HG02885 (cell line): ENCODE results near the gene TMEM115.
A peak's percentile ranks its signal among the peaks of the same experiment; 100 is the strongest.

Experiments
- ATAC-seq: cut with Tn5 transposase; IDR thresholded peaks from one replicate; pipeline ENCODE4 v1.9.1; 2021; ENCODE audit warnings: mild to moderate bottlenecking; ENCODE audit not compliant: unreplicated experiment, poor library complexity

The TMEM115 gene

DNA sequence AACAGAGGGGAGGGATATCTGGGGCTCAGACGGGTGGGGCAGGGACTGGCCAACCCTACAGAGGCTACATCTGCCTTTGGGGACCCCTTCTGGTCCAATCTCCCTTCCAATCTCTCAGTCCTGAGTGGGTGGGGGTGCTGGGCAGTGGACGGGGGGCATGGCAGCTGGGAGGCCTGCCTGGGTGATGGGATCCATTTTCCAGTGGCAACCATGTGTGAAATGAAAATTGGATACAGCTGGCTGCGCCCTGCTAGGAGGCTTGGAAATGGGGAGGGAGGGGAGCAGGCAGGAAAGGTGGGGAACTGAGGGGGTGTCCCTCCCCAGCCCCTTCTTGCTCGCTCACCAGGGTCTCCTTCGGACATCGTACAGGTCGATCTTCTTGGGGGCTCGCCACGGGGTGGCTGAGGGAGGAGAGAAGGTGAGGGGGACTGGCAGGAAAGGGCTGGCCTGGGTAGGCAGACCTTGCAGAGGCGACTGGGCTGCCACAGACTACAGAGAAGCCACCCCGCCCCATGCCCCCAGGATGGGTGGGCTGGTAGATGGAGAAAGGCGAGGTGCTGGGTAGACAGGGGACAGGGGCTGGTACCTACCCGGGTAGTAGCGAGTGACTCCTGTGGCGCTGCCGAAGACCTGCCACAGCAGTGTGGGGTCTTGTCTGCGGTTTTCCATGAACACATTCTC, 21.2 kb upstream of the TMEM115 start:
- no peak for ATAC-seq

DNA sequence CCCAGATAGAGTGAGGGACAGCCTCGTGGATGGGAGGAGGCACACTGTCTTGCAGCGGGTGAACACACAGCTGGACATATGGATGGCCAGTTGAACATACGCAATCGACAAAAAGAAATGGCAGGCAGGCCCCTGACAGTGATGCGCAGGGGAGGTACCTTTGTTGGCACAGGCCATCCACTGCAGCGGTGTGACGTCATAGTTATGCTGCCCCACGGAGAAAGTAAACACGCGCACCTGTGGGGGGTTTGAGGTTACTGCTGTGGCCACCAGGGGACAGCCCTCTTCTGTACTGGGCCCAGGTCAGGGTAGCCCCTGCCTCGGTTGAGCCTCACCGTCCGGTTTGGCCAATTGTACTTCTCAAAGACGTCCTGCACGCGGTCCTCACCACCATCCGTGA, 19.4 kb upstream of the TMEM115 start:
- ATAC-seq = no peak

DNA sequence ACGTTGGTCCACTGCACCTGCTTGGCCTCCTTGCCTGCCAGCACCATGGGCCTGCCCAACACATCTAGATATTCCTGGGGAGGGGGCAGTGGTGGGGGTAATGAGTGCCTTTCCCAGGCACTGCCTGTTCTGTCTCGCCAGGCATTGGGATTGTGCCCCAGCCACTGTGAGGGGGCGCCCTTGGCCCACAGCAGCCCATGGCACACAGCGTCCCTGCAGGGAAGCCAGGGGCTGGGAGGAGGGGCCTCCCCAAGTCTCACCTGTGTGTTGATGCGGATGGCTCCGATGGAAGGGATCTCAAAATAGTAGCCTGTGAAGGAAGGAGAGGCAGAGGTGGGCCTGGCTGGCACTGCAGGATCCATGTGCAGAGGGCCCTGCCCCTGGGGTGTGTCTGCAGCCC, 18.7 kb upstream of the TMEM115 start:
- no peak for ATAC-seq

DNA sequence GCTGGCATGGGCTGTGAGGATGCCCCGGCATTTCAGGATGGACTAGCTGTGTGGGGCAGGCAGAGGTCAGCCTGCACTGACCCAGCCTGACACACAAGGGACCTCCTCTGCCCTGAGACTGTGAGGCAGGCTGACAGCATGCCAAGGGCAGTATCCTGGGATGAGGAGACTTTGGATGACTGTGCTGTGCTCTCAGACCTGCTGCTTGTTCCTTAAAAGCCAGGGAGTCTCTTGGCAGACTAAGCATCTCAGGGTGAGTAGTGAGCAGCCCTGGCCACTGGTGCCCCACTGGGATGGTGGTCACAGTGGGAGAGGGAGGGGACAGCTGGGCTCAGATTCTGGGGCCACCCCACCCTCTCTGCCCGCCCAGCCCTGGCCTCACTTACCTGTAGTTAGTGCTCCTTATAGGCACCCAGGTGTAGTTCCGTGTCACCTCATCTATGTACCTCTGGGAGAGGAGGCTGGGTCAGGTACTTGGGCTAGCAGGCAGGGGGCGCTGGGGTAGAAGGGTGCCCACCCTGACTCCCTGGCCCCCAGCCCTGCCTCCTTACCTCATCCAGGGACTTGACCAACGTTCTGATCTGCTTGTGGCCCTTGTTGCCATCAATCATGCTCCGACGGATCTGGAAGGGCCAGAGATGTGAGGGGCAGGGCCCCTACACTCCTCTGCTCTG, 16.1 kb upstream of the TMEM115 start:
- no peak for ATAC-seq

DNA sequence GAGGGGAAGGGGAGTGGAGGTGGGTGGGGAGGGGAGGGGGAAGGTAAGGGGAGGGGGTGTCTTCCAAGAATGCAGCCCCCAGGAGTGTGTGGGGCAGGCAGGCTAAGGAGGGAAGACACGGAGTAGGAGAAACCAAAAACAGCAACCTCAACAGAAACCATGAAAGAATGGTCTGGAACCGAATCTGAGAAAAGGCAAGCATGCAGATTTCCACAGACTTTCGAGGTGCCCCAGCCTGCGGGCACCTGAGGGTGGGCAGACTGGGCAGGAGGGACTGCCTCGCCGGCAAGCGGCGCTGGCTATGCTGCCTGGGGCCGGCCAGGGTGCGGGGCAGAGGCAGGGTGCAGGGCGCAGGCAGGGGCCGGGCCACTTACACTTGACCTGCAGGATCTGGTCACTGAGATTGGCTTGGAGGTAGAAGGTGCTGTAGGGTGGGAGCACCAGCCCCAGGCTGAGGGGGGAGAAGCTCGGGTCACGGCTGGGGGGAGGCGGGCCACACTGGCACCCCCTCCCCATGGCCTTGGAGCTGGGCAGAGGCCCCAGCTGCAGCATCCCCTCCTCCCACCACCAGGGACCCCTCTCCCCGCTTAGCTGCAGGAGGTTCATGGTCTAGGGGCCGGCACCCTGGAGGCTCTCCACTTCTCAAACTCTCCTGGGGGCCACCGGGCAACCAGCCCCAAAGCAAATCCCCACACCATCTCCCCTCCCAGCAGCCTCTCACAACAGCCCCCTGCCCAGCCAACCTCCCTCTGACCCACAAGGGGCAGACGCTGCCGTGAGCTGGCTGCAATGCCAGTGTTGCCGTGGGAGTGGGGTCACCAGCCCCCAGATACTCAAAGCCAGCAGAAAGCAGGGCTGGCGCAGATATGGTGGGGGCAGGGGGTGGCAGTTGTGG, 15.3 kb upstream of the TMEM115 start:
- ATAC-seq = no peak

DNA sequence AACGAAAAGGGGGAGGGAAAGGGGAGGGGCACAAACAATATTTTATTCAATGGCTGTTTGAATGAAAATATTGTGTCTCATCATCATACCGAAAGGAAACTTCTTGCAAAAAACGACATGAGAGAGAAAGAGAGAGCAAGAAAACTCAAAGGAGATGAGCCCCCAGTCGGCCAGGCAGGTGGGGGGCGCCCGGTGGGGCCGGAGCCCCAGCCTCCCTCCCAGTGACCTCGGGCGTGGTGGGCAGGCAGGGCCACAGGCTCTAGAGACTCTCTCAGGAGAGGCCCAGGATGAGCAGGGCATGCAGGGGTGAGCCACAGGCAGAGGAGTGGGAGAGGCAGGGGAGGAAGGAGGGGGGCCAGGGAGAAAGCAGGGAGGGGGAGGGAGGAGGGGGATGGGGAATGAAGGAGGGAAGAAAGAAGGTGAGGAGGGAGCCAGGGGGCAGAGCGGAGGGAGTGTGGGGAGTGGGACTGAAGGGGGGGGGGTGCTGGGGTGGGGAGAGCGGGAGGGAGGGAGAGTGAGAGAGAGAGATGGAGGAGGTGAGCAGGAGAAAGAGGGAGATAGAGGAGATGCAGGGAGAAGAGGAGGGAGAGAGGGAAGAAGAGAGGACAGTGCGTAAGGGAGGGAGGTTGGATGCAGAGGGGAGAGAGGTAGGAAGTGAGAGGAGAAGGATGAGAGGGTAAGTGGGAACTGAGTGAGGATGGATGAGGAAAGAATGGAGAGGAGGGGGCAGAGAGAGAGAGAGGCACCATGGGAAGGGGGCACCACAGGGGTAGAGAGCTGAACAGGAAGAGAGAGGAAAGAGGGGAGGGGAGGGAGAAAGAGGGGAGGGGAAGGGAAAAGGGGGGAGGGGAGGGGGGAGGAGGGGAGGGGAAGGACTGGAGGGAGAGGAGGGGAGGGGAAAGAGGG, 14.1 kb upstream of the TMEM115 start:
- ATAC-seq = no peak

DNA sequence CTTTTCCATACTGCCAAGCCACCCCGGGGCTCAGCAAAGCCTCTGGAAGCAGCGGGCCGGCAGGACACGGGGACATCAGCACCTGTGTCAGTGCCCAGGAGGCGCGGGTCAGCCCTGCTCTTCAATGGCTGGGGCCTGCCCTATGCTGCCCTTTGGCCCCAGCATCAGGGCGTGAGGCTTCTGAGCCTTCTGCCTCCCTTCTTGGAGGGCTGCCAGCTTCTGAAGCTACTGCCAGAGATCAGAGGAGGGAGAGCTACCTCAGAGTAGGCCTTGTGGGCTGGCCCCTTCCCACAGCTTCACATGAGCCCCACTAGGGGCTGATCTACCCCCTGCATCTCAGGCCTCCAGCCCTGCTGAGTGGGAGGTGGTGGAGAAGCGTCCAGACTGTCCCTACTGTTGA, 13.0 kb upstream of the TMEM115 start:
- no peak for ATAC-seq

DNA sequence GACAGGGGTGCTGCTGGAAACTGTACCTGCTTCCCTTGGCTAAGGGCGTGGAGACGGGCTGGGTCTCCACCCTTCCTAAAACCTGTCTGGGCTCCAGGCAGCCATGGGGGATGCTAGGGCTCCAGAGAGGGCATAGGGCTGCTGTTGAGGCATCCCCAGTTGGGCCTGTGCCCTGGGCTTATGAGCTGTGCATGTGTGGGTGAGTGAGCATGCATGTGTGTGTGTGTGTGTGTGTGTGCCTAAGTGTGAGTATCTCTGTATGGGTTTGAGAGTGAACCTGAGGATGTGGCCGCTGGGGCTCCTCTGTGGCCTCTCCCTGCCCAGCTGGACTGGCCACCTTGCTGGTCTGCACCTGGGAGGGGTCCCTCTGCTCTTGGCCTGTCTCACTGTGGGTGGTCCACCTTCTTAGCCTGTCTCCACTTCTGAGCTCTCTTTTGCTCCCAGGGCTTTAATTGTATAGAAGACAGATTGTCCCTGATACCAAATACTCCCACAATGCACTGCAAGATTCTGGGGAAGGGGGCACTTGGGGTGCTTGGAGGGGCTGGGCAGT, 11.9 kb upstream of the TMEM115 start:
- ATAC-seq = no peak

DNA sequence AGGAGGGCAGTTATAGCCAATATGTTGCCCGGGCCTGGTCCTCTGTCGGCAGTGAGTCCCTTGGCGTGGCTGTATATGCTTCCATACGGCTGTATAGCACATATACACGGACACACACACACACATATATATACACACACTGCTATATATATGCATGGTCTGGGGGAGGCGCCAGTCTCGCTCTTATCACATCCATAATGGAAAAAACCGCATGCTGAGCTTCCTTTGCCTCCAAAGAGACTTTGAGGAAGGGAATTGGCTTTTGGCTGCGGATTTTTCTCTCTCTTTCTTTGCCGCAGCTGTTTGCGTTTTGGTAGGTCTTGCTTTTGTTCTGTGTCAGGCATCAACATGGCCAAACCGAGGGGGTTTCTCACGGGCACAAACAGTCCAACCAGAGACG, 11.3 kb upstream of the TMEM115 start:
- no peak for ATAC-seq

DNA sequence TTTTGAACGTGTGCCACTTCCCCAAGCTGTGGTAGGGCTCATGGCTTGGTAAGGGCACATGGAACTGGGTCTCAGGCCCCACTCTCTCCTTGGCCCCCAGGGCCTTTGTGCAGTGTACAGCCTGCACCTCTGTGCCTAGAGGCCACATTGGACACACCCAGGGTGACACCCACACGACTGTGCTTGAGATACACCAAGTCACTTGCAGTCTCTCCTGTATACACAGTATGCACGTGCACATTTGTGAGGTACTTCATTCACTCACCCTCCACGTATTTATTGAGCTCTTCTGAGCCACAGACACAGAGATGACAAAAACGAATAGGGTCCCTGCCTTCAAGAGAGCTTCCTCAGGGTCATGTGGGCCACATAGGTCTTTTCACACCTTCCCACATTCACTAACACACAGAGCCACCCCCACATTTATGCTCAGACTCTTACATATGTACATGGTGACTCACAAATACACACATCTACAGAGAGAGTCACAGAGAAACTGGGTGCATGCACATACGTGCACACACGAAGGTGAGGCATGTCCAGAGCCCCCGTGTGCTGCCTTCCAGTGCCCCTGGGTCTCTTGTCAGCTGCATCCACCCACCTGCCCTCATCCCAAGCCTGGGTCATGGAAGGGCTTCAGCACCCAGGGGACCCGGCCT, 9.8 kb upstream of the TMEM115 start:
- ATAC-seq = no peak

DNA sequence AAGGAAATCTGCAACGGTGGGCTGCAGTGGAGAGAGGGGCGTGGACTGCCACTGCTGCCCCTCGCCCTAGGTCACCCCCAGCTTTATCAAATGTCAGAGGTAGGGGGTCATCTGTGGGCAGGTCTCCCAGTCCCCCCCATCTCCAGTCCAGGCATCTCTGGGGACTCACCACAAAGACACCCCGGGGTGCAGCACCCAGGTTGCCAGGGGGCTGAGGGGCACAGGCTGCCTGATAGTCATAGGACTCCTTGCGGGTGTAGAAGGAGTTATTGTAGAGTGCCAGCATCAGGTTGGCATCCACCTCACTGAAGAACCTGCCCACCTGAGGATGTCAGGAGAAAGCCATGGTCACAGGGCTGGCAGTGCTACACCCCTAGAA, 6.5 kb upstream of the TMEM115 start:
- ATAC-seq = no peak

DNA sequence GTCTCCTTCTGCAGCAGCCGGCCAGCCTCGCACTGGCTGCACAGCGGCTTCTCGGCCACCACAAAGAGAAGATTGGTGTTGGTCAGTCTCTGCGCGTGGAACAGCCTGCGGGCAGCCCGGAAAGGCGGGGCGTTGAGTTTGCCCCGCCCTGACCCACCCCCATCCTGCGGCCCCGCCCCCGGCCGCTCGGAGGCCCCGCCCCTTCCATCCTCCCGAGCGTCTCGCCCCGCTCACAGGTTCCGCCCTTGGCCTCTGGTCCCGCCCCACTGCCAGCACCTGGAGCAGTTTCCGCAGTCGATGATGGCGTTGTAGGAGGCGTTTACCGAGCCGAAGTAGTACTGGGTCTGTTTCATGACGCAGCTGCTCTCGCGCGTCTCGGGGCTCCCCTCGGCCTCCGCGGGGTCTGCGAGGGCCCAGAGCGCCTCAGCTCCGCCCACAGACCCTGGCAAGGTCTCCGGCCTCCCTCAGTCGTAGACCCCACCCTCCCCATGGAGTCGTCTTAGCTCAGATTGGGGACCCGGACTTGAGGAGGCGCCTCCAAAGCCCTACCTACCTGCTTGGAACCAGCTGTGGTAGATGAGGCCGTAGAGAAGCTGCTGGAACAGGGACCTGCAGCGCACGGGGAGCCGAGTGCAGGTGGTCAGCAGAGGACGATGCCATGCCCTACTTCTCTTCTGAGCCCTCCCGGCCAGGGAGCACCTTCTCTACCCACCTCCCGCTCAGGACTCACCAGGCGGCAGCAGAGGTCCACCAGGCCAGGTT, 5.9 kb upstream of the TMEM115 start:
- peak; percentile 92 for ATAC-seq

DNA sequence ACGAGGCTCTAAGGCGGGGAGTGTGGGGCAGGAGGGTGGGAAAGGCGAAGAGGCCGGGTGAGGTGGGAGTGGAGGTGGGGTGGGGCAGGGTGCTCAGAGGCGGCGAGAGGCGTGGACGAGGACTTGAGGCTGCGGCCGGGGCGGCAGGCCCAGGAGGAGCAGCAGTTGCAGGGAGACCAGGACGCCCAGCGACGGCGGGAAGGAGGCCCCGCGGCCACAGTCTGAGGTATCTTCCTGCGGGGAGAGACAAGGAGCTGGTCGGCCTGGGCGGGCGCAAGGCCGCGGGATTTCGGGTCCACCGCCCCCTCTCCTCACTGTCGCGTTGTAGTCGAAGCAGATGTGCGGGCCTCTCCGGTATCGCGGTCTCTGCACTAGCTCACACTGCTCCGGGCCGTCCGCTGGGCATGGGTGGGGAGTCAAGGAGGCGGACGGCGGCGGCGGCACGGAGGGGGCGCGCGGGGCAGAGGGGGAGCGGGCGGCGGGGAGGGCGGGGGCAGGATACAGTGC, 5.3 kb upstream of the TMEM115 start:
- ATAC-seq = peak; percentile 5

DNA sequence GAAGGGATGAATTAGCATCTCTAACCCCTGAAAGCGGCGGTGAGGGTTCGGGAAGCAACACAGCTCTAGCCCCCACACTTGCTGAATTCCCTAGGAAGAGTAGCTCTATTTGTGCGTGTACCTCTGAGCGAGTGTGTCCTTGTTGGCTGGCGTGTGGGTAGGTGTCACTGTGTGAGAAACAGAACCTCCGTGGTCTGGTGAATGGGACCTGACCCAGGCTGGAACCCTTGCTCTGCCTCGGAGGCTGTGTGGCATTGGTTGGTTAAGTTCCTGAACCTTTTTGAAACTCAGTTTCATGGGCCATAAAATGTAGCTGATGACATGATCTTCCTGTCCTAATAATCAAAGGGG, 414 bp upstream of the TMEM115 start:
- peak; percentile 13 for ATAC-seq

DNA sequence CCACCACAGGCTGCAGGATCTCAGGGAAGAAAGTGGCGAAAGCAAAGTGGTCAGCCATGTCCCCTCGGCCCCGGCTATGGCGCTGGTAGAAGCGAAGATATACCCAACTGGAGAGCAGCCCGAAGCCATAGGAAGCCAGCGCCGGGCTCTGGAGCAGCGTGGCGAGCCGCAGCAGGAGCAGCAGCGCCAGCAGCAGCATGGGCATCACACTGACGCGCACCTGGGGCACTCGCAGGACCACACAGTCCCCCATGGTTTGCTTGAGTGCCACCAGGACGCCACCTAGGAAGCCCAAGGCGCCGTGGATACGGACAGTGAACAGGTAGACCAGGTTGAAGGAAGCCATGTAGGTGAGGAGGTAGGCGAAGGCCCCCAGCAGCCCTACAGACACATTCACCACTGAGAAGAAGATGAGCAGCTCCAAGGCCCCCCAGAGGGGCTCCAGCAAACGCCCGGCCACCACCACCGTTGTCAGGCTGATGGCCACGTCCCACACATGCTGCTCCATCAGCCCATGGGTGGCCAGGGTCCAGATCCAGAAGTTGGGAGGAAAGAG, 888 bp downstream of the TMEM115 start:
- ATAC-seq = no peak

DNA sequence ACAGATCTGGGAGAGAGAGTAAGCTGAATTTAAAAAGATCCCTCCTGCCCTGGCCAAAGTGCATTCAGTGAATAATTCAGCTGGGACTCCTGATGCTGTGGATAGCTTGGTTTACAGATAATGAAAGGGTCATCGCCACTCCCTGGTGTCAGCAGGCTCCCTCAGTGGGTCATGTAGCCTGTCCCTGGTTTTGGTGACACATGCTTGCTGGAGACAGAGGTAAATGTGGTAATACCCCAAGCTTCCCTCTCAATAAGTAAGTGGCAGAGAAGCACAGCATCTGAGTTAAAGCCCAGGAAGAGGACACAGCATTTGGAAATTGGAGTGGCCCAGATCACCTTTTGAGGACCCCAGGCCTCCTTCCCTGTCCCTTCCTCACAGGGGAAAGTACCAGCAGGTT, 1.8 kb downstream of the TMEM115 start:
- ATAC-seq = no peak

DNA sequence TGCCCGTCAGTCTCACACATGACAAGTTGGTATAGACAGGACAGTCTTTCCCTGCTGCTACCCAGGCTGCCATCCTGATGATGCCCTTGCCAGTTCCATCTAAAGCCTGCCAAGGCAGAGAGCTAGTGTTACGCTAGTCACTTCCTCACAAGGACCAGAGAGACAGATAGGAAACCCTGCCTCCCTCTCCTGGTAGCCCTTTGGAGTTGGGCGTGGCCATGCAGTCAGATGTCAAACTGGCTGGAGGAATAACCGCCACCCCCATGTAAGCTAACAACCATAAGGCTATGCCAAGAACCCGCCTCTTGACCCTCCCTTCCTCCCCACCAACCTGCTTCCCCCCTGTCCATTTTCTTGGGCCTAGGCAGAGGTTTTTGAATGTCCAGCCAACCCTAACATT, 2.8 kb downstream of the TMEM115 start:
- ATAC-seq = no peak

DNA sequence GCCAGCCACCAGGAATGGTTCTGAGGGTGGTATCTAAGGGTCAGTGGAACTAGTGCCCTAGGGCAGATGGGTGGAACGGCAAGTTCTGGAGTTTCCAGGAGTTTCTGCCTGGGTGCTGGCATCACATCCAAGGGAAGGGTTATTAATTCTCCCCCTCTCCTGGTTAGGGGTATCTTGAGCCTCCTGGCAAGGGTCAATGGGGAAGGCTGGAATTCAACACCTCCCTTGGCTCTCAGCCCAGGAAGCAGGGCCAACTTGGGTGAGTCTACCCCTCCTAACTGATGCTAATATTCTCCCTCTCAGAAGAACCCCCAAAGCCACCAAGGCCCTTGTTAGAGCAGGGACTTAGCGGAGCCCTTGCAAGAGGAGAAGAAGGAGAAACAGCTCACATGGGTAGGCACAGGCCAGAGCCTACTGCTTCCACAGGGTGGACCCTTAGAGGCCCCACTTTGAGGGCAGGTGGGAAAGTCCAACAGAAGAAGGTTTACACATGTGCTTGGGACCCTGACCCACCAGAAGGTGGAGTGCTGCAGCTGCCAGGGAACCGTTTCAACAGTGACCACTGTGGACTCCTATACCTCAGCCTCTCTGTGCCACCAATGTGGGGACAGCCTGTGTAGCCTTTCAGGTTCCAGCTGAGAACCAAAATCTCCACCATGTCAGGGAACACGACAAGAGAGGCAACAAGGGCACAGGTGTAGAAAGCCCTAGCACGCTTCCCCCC, 3.3 kb downstream of the TMEM115 start:
- no peak for ATAC-seq
